HL-60 (cell line): ENCODE data around the gene DDR2.

Experiments used
- DNase-seq, 2 experiments: peaks; one replicate each; pipeline ENCODE4 v3.0.0-alpha.2; 2010 to 2020; ENCODE audit warnings: low read depth in 1 of 2, low spot score in 1 of 2
- H3K27ac ChIP-seq: fragments of 250-450 bp; sonication (Bioruptor Pico); replicated peaks from 2 replicates; pipeline ENCODE4 v1.5.1; 2020; ENCODE audit warnings: mild to moderate bottlenecking, moderate library complexity
- H3K27me3 ChIP-seq: fragments of 250-450 bp; sonication (Bioruptor Pico); 2 replicates; pipeline ENCODE4 v1.5.1; 2021; ENCODE audit warnings: mild to moderate bottlenecking, moderate library complexity; ENCODE audit not compliant: insufficient read depth, poor library complexity, severe bottlenecking
- H3K4me3 ChIP-seq: replicated peaks from 2 replicates; pipeline ENCODE4 v1.5.1; 2011; ENCODE audit warnings: mild to moderate bottlenecking, control low read depth, low read length; ENCODE audit not compliant: insufficient read depth
- GABPA ChIP-seq: IDR thresholded peaks from 2 replicates; pipeline ENCODE4 v1.6.1; 2012; ENCODE audit warnings: low read depth
- POLR2AphosphoS5 ChIP-seq: IDR thresholded peaks from 2 replicates; pipeline ENCODE4 v1.6.1; 2012; ENCODE audit warnings: low read depth
- SPI1 ChIP-seq: IDR thresholded peaks from 2 replicates; pipeline ENCODE4 v1.6.1; 2012; ENCODE audit warnings: low read depth, mild to moderate bottlenecking, borderline replicate concordance
- TF ChIP-seq, protein P1 (sequence below): IDR thresholded peaks from 2 replicates; pipeline ENCODE4 v1.6.1; 2012; ENCODE audit warnings: low read depth; ENCODE audit not compliant: insufficient replicate concordance
- TF ChIP-seq, protein P2 (sequence below): IDR thresholded peaks from one replicate; pipeline ENCODE4 v1.5.1; 2011; ENCODE audit warnings: low read length, control low read depth, inconsistent platforms; ENCODE audit not compliant: insufficient read depth

Gene DDR2

DNA sequence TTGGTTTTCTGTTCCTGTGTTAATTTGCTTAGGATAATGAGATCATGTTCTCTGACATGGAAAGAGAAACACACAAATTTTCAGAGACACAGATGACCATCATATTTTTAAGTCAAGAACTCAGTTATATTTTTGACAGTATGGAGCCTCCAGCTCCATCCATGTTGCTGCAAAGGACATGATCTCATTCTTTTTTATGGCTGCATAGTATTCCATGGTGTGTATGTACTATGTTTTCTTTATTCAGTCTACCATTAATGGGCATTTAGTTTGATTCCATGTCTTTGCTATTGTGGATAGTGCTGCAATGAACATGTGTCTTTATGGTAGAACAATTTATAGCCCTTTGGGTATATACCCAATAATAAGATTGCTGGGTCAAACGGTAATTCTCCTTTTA, 47.0 kb downstream of the DDR2 start:
- TF ChIP-seq, protein P1, sequence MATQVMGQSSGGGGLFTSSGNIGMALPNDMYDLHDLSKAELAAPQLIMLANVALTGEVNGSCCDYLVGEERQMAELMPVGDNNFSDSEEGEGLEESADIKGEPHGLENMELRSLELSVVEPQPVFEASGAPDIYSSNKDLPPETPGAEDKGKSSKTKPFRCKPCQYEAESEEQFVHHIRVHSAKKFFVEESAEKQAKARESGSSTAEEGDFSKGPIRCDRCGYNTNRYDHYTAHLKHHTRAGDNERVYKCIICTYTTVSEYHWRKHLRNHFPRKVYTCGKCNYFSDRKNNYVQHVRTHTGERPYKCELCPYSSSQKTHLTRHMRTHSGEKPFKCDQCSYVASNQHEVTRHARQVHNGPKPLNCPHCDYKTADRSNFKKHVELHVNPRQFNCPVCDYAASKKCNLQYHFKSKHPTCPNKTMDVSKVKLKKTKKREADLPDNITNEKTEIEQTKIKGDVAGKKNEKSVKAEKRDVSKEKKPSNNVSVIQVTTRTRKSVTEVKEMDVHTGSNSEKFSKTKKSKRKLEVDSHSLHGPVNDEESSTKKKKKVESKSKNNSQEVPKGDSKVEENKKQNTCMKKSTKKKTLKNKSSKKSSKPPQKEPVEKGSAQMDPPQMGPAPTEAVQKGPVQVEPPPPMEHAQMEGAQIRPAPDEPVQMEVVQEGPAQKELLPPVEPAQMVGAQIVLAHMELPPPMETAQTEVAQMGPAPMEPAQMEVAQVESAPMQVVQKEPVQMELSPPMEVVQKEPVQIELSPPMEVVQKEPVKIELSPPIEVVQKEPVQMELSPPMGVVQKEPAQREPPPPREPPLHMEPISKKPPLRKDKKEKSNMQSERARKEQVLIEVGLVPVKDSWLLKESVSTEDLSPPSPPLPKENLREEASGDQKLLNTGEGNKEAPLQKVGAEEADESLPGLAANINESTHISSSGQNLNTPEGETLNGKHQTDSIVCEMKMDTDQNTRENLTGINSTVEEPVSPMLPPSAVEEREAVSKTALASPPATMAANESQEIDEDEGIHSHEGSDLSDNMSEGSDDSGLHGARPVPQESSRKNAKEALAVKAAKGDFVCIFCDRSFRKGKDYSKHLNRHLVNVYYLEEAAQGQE = no peak
- TF ChIP-seq SPI1 (no peak), POLR2AphosphoS5 (no peak), GABPA (no peak)
- TF ChIP-seq, protein P2, sequence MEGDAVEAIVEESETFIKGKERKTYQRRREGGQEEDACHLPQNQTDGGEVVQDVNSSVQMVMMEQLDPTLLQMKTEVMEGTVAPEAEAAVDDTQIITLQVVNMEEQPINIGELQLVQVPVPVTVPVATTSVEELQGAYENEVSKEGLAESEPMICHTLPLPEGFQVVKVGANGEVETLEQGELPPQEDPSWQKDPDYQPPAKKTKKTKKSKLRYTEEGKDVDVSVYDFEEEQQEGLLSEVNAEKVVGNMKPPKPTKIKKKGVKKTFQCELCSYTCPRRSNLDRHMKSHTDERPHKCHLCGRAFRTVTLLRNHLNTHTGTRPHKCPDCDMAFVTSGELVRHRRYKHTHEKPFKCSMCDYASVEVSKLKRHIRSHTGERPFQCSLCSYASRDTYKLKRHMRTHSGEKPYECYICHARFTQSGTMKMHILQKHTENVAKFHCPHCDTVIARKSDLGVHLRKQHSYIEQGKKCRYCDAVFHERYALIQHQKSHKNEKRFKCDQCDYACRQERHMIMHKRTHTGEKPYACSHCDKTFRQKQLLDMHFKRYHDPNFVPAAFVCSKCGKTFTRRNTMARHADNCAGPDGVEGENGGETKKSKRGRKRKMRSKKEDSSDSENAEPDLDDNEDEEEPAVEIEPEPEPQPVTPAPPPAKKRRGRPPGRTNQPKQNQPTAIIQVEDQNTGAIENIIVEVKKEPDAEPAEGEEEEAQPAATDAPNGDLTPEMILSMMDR = no peak
- Histone ChIP-seq H3K27me3 (no peaks in the 10 kb centered on the region), H3K4me3 (no peak overlapping the region), H3K27ac (no peak overlapping the region)
- DNase-seq = no peak

DNA sequence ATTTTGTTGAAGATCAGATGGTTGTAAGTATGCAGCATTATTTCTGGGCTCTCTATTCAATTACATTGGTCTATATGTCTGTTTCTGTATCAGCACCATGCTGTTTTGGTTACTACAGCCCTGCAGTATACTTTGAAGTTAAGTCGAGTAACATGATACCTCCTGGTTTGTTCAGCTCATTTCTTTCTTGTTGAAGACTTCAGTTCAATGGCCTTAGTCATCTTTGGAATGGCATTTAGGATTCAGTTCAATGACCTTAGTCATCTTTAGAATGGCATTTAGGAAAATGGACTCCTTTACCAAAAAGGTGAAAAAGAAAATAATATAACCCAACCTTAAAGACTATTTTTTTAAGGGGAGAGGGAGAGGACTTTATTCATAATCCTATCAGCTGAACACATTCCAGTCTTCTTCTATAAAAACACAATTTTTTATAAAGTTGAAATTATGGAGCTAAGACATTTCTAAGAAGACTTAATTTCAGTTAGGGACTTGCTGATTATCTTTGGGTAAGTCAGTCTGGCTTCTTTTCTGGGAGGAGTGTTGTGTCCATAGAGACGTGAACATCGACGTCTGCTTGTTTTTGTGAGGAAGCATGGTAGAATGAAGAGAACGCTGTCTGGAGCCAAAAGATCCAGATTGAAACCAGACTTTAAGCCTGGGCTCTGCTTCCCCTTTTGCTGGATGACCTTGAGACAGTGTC, 48.3 kb downstream of the DDR2 start:
- Histone ChIP-seq H3K27me3 (no peaks in the 10 kb centered on the region), H3K4me3 (no peak overlapping the region), H3K27ac (no peak overlapping the region)
- TF ChIP-seq, protein P1 = no peak
- DNase-seq = no peak

DNA sequence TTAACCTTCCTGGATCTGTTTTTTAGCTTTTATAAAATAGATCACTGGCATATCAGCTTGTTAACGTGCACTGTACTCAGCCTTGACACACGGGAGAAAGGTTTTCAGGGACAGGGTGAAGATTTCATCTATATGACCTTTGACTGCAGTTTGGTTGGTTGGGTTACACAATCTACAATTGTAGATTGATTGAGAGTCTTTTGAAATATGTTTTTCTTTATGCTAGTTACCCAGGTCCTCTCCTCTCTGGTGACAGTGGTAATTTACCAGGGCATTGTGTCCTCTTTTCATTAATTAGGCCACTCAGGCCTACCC, 48.8 kb downstream of the DDR2 start:
- no peak for DNase-seq
- Histone ChIP-seq H3K27me3 (no peaks in the 10 kb centered on the region), H3K4me3 (no peak overlapping the region), H3K27ac (no peak overlapping the region)
- TF ChIP-seq POLR2AphosphoS5 (no peak), SPI1 (no peak), GABPA (no peak)
- TF ChIP-seq, protein P2 = no peak
- TF ChIP-seq, protein P1 = no peak
